ENCODE measurements around the gene SELENOS. TPM values are rescaled to one million over a fixed set of nuclear protein-coding genes. Genes with fewer than 3 reads are reported as not detected.

Gene SELENOS
- total RNA-seq, 4 donors from 2014 or later, result 39.8 to 88.3 (median 50.2) TPM

DNA sequence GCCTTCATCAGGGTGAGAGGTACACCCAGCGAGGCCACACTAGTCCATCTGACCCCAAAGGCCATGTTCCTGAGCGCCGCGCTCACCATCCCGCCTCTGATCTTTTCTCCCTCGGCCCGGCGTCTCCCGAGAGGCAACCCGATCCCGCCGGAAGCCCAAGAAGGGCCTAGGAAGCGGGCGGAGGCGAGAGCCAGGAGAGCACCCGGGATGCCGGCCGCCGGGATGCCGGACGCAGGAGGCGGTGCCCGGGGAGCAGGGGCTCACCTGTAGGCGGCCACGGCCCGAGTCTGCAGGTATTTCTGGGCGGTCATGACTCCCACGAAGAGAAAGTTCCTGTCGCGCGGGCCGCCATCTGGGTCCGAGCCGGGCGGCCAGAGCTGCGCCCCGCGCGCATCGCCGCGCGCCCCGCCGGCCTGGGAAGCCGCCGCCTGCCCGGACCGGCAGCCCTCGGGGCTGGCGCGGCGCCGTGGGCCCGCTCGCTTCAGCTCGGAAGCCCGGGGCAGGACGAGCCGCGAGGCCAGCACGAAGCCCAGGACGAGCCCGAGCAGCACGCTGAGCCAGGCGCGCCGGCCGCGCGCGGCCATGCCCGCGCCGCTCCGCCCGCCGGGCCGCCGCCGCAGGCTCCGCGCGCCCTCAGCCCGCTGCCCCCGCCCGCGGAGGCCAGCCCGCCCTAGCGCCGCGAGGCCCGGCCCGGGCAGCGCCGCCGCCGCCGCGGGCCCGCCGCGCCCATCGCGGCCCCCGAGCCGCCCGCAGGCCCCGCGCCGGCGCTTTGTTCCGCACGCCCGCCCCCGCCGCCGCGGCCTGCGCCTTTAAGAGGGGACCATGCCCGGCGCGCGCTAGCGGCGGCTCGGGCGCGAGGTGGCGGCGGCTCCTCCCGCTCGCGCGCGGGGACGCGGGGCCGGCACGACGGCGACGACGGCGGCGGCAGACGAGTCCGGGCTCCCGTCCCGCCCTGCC is 26.1 kb downstream of the SELENOS start:
- WGBS, result under 1% methylated on average over 32 of the region's 150 CpGs
- TF ChIP-seq, protein P1, sequence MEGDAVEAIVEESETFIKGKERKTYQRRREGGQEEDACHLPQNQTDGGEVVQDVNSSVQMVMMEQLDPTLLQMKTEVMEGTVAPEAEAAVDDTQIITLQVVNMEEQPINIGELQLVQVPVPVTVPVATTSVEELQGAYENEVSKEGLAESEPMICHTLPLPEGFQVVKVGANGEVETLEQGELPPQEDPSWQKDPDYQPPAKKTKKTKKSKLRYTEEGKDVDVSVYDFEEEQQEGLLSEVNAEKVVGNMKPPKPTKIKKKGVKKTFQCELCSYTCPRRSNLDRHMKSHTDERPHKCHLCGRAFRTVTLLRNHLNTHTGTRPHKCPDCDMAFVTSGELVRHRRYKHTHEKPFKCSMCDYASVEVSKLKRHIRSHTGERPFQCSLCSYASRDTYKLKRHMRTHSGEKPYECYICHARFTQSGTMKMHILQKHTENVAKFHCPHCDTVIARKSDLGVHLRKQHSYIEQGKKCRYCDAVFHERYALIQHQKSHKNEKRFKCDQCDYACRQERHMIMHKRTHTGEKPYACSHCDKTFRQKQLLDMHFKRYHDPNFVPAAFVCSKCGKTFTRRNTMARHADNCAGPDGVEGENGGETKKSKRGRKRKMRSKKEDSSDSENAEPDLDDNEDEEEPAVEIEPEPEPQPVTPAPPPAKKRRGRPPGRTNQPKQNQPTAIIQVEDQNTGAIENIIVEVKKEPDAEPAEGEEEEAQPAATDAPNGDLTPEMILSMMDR (IDR thresholded peaks at IDR 0.05), result no peak
- TF ChIP-seq EP300 (IDR thresholded peaks at IDR 0.05) (no peak), POLR2A (IDR thresholded peaks at IDR 0.05) (no peak), POLR2AphosphoS5 (IDR thresholded peaks at IDR 0.05) (no peak)
- Histone ChIP-seq H3K27me3 (no peaks in the 10 kb centered on the region), H3K36me3 (no peaks in the 10 kb centered on the region), H3K4me3 (peak overlapping the region; percentile 87), H3K27ac (peak overlapping the region; percentile 97), H3K9me3 (no peaks in the 10 kb centered on the region), H3K4me1 (peaks cover 54% of the 10 kb centered on the region)
- peak in 1 of 2 donors; percentile 79 for DNase-seq (ENCODE audit: low spot score in 2 of 2)

DNA sequence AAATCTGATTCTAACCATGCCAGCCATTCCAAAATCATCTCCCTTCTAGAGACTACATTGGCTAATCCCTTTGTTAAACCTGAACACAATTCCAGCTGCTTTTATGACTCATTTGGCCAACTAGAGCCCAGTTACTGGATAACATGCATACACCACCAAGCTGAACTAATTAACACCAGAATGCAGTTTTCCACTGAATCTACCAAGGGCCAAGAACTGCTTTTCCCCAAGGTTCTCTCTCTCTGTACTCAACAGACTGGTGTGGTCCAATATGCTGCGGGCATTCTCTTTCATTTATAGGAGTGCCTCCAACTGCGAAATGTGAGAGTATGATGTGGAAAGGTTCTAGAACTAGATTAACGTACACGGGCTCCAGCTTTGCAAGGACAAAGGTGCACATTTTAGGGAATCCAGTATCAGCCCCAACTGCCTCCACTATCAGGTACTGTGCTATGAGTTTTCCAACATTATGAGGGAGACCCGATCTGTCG is 26.9 kb downstream of the SELENOS start:
- H3K4me1 ChIP-seq, result peaks cover 61% of the 10 kb centered on the region

DNA sequence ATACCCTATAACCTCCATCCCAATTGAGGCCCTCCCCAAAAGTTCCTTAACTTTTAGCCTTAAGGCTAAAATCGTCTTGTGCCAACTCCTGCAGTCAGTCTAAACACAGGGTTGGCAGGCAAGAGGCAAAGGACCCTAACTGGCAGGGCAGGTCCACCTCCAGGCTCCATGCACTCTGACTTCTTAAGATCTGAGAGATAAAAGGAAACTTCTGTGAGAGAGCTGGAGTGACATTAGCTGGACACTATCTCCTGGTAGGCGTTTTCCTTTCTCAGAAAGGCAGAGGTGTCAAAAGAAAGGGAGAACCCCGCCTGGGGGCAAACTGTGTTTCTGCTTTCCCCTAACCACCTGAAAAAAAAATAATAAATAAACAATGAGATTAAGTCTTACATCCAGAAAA is 29.0 kb downstream of the SELENOS start:
- TF ChIP-seq POLR2A (IDR thresholded peaks at IDR 0.05) (no peak), EP300 (IDR thresholded peaks at IDR 0.05) (no peak), POLR2AphosphoS5 (IDR thresholded peaks at IDR 0.05) (no peak)
- TF ChIP-seq, protein P1 (IDR thresholded peaks at IDR 0.05), result no peak
- WGBS, result 34% methylated on average over 3 of the region's 3 CpGs
- DNase-seq (ENCODE audit: low spot score in 2 of 2), result no peak
- H3K27me3 ChIP-seq, result no peaks in the 10 kb centered on the region
- no peaks in the 10 kb centered on the region for H3K36me3 ChIP-seq
- no peaks in the 10 kb centered on the region for H3K9me3 ChIP-seq
- H3K27ac ChIP-seq, result peak overlapping the region; percentile 24
- peaks cover 80% of the 10 kb centered on the region for H3K4me1 ChIP-seq
- H3K4me3 ChIP-seq, result no peak overlapping the region

More for the DNA sequence above, 26.9 kb downstream of the SELENOS start:
- TF ChIP-seq EP300 (IDR thresholded peaks at IDR 0.05) (no peak), POLR2A (IDR thresholded peaks at IDR 0.05) (no peak), POLR2AphosphoS5 (IDR thresholded peaks at IDR 0.05) (no peak)
- TF ChIP-seq, protein P1 (IDR thresholded peaks at IDR 0.05), result no peak
- no peaks in the 10 kb centered on the region for H3K27me3 ChIP-seq
- peak overlapping the region; percentile 87 for H3K4me3 ChIP-seq
- DNase-seq (ENCODE audit: low spot score in 2 of 2), result no peak
- 0% methylated on average over 6 of the region's 6 CpGs for WGBS
- H3K9me3 ChIP-seq, result no peaks in the 10 kb centered on the region
- H3K27ac ChIP-seq, result peak overlapping the region; percentile 90
- H3K36me3 ChIP-seq, result no peaks in the 10 kb centered on the region

DNA sequence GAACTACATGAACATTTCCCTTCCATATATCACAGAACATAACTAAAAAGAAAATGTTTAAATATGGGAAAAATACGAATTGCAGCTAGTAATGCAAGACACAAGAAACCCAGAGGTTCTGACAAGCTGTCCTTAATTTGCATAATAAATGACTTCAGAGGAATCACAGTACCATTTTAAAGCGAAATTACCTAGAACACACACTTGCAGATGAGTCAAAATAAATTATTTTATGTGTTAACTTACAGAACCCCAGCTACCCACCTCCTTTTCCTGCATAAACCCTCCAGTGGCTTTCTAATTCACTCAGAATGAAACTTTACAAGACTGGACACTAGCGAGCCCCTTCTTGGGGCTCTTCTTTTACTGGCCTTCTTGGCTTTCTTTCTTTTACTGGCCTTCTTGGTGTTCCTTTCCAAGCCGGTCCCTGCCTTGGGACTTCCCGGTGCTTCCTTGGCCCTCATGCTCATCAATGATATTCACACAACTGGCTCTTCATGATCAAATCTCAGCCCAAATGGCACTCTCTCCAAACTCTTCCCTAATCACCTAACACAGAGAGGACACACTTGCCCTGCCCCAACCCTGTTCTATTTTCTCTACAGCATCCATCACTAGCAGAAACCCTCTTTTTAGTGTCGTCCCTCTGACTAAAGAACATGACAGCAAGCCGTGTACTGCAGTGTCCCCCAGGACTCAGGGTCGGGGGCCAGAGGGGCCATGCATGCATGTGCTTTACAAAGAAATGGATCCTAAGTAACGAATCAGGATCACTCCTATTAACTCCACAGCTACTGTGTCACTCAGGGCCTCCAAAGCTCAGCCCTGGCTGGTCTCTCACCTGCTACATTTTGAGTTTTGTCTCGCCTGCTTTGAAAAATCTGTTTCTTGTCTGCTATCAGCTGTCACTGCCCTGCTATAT is 30.2 kb downstream of the SELENOS start:
- Histone ChIP-seq H3K36me3 (no peaks in the 10 kb centered on the region), H3K4me3 (no peak overlapping the region), H3K4me1 (peaks cover 82% of the 10 kb centered on the region), H3K27me3 (no peaks in the 10 kb centered on the region), H3K27ac (peak overlapping the region; percentile 55), H3K9me3 (no peaks in the 10 kb centered on the region)
- WGBS, result 69% methylated on average over 10 of the region's 10 CpGs
- TF ChIP-seq, protein P1 (IDR thresholded peaks at IDR 0.05), result no peak
- TF ChIP-seq POLR2AphosphoS5 (IDR thresholded peaks at IDR 0.05), result no peak
- no peak for TF ChIP-seq EP300 (IDR thresholded peaks at IDR 0.05)
- no peak for TF ChIP-seq POLR2A (IDR thresholded peaks at IDR 0.05)
- DNase-seq (ENCODE audit: low spot score in 2 of 2), result no peak

All from suprapubic skin (tissue), 4 donors.